ENCODE results near the gene PTPRM. TPM values are rescaled to one million over a fixed set of nuclear protein-coding genes. Genes with fewer than 3 reads are reported as not detected.

The PTPRM gene
- total and polyA plus RNA-seq, 4 donors = 9.2 to 23.0 (median 12.7) TPM

DNA sequence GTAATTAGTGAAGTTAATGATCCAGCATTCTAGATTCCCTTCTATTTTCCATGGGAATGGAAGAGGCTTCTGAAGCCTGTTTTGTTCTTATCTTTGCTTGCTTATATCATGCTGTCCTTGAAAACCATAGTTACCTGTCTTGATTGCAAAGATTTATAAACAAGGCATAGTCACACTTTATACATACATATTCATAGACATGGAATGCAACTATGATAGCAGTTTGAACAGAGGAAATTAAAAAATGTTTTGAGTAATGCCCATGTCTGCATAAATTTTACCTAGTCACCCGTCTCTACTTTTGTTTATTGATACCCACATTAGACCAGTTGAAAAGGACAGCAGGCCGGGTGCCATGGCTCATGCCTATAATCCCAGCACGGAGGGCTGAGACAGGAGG, 289.0 kb downstream of the PTPRM start:
- DNase-seq (ENCODE audit: low spot score) = no peak
- no peaks in the 10 kb centered on the region for H3K27me3 ChIP-seq (ENCODE audit: control insufficient read depth in 4 of 4, insufficient read depth in 4 of 4, low read length in 3 of 4)
- no peak overlapping the region for H3K27ac ChIP-seq (ENCODE audit: low read depth in 1 of 2, low read length in 2 of 2)
- H3K4me1 ChIP-seq (ENCODE audit: control insufficient read depth in 4 of 4, insufficient read depth in 4 of 4, low read length in 3 of 4) = no peaks in the 10 kb centered on the region
- no peaks in the 10 kb centered on the region for H3K9me3 ChIP-seq (ENCODE audit: control insufficient read depth in 4 of 4, low read length in 3 of 4)
- 93% methylated on average over 3 of the region's 3 CpGs for WGBS
- no peak overlapping the region for H3K4me3 ChIP-seq (ENCODE audit: low read depth in 1 of 3, low read length in 3 of 3)
- no peak overlapping the region for H3K9ac ChIP-seq (ENCODE audit: low read depth in 1 of 2, low read length in 2 of 2)
- H3K36me3 ChIP-seq (ENCODE audit: control insufficient read depth in 4 of 4, insufficient read depth in 3 of 4, low read depth in 1 of 4, low read length in 3 of 4) = no peaks in the 10 kb centered on the region
- no peak for TF ChIP-seq RXRA (IDR thresholded peaks at IDR 0.05)
- TF ChIP-seq, protein P1, sequence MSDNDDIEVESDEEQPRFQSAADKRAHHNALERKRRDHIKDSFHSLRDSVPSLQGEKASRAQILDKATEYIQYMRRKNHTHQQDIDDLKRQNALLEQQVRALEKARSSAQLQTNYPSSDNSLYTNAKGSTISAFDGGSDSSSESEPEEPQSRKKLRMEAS (IDR thresholded peaks at IDR 0.05) = no peak
- TF ChIP-seq, protein P2, sequence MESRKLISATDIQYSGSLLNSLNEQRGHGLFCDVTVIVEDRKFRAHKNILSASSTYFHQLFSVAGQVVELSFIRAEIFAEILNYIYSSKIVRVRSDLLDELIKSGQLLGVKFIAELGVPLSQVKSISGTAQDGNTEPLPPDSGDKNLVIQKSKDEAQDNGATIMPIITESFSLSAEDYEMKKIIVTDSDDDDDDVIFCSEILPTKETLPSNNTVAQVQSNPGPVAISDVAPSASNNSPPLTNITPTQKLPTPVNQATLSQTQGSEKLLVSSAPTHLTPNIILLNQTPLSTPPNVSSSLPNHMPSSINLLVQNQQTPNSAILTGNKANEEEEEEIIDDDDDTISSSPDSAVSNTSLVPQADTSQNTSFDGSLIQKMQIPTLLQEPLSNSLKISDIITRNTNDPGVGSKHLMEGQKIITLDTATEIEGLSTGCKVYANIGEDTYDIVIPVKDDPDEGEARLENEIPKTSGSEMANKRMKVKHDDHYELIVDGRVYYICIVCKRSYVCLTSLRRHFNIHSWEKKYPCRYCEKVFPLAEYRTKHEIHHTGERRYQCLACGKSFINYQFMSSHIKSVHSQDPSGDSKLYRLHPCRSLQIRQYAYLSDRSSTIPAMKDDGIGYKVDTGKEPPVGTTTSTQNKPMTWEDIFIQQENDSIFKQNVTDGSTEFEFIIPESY (IDR thresholded peaks at IDR 0.05) = no peak
- no peak for TF ChIP-seq NR2F2 (IDR thresholded peaks at IDR 0.05)
- no peak for TF ChIP-seq HNF4G (IDR thresholded peaks at IDR 0.05)
- TF ChIP-seq RAD21 (IDR thresholded peaks at IDR 0.05) = no peak
- no peak for TF ChIP-seq FOXA2 (IDR thresholded peaks at IDR 0.05)
- TF ChIP-seq TAF1 (conservative IDR thresholded peaks at IDR 0.05) = no peak
- TF ChIP-seq, protein P3, sequence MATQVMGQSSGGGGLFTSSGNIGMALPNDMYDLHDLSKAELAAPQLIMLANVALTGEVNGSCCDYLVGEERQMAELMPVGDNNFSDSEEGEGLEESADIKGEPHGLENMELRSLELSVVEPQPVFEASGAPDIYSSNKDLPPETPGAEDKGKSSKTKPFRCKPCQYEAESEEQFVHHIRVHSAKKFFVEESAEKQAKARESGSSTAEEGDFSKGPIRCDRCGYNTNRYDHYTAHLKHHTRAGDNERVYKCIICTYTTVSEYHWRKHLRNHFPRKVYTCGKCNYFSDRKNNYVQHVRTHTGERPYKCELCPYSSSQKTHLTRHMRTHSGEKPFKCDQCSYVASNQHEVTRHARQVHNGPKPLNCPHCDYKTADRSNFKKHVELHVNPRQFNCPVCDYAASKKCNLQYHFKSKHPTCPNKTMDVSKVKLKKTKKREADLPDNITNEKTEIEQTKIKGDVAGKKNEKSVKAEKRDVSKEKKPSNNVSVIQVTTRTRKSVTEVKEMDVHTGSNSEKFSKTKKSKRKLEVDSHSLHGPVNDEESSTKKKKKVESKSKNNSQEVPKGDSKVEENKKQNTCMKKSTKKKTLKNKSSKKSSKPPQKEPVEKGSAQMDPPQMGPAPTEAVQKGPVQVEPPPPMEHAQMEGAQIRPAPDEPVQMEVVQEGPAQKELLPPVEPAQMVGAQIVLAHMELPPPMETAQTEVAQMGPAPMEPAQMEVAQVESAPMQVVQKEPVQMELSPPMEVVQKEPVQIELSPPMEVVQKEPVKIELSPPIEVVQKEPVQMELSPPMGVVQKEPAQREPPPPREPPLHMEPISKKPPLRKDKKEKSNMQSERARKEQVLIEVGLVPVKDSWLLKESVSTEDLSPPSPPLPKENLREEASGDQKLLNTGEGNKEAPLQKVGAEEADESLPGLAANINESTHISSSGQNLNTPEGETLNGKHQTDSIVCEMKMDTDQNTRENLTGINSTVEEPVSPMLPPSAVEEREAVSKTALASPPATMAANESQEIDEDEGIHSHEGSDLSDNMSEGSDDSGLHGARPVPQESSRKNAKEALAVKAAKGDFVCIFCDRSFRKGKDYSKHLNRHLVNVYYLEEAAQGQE (IDR thresholded peaks at IDR 0.05) = no peak
- no peak for TF ChIP-seq YY1 (IDR thresholded peaks at IDR 0.05)

DNA sequence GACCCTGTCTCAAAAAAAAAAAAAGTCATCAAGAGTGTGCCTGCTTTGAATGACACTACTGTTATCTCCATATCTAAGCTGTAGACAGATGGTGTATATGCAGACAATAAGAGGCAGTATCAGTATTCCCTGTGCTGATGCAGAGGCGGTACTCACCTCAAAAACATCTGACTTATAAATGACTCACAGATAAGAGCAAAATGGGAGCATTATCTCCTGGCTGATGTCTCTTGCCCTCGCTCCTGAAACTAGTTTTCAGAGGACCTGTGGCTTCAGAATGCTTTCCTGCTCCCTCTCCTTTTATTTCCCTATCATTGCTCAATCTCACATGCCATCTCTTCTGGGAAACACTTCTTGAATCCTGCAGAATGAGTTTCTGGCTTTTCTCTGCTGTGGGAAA, 289.6 kb downstream of the PTPRM start:
- 86% methylated on average over 2 of the region's 2 CpGs for WGBS
- Histone ChIP-seq H3K9ac (ENCODE audit: low read depth in 1 of 2, low read length in 2 of 2) (no peak overlapping the region), H3K36me3 (ENCODE audit: control insufficient read depth in 4 of 4, insufficient read depth in 3 of 4, low read depth in 1 of 4, low read length in 3 of 4) (no peaks in the 10 kb centered on the region), H3K27ac (ENCODE audit: low read depth in 1 of 2, low read length in 2 of 2) (no peak overlapping the region), H3K9me3 (ENCODE audit: control insufficient read depth in 4 of 4, low read length in 3 of 4) (no peaks in the 10 kb centered on the region), H3K4me1 (ENCODE audit: control insufficient read depth in 4 of 4, insufficient read depth in 4 of 4, low read length in 3 of 4) (no peaks in the 10 kb centered on the region), H3K27me3 (ENCODE audit: control insufficient read depth in 4 of 4, insufficient read depth in 4 of 4, low read length in 3 of 4) (no peaks in the 10 kb centered on the region), H3K4me3 (ENCODE audit: low read depth in 1 of 3, low read length in 3 of 3) (no peak overlapping the region)
- no peak for DNase-seq (ENCODE audit: low spot score)
- TF ChIP-seq, protein P2 (IDR thresholded peaks at IDR 0.05) = no peak
- no peak for TF ChIP-seq HNF4A (conservative IDR thresholded peaks at IDR 0.05)
- TF ChIP-seq, protein P4, sequence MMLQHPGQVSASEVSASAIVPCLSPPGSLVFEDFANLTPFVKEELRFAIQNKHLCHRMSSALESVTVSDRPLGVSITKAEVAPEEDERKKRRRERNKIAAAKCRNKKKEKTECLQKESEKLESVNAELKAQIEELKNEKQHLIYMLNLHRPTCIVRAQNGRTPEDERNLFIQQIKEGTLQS (IDR thresholded peaks at IDR 0.05) = no peak
- TF ChIP-seq FOXA2 (IDR thresholded peaks at IDR 0.05) = no peak
